ENCODE measurements around the gene APC. TPM values are rescaled to one million over a fixed set of nuclear protein-coding genes. Genes with fewer than 3 reads are reported as not detected.

APC gene
- total and polyA plus RNA-seq, 2 of the 13 experiments (the other 11 are each of a cell fraction or from before 2014, with no cell fraction given) = 6.1 to 19.0 TPM

GRCh38 chr5:112691758-112692157 is 45.9 kb upstream of the APC start:
- no TSS peak for BruUV-seq (replicated peaks)
- no peak for TF ChIP-seq HNF1A (IDR thresholded peaks at IDR 0.05; ENCODE audit: low read depth)
- no peak for TF ChIP-seq HNF1A (CRISPR knock-in tag; IDR thresholded peaks at IDR 0.05; ENCODE audit: borderline replicate concordance)
- TF ChIP-seq SP4 (CRISPR knock-in tag; IDR thresholded peaks at IDR 0.05) = no peak
- TF ChIP-seq BATF2 (CRISPR knock-in tag; IDR thresholded peaks at IDR 0.05) = no peak
- peak; percentile 77 for TF ChIP-seq SMC3 (IDR thresholded peaks at IDR 0.05; ENCODE audit: low read length)
- no peak for TF ChIP-seq ZNF577 (CRISPR knock-in tag; IDR thresholded peaks at IDR 0.05; ENCODE audit: borderline replicate concordance, low read depth)
- TF ChIP-seq NR2F2 (IDR thresholded peaks at IDR 0.05; ENCODE audit: borderline replicate concordance, low read depth) = no peak
- TF ChIP-seq ZNF720 (CRISPR knock-in tag; IDR thresholded peaks at IDR 0.05) = no peak
- peak; percentile 87 for TF ChIP-seq STAG1 (CRISPR knock-in tag; IDR thresholded peaks at IDR 0.05)
- TF ChIP-seq ZNF24 (IDR thresholded peaks at IDR 0.05) = no peak
- TF ChIP-seq CTCF (CRISPR knock-in tag; IDR thresholded peaks at IDR 0.05) = peak; percentile 87
- no peak for TF ChIP-seq ZNF746 (CRISPR knock-in tag; IDR thresholded peaks at IDR 0.05)
- TF ChIP-seq DNMT3B (CRISPR knock-in tag; conservative IDR thresholded peaks at IDR 0.05) = no peak
- no peak for TF ChIP-seq E2F2 (CRISPR knock-in tag; IDR thresholded peaks at IDR 0.05; ENCODE audit: borderline replicate concordance)
- TF ChIP-seq EZH2 (conservative IDR thresholded peaks at IDR 0.05; ENCODE audit: low read depth, low read length) = no peak
- TF ChIP-seq ZNF780A (CRISPR knock-in tag; IDR thresholded peaks at IDR 0.05) = no peak
- TF ChIP-seq RAD21 (CRISPR knock-in tag; IDR thresholded peaks at IDR 0.05) = peak; percentile 50; the same call in 1 of the 2 replicates
- TF ChIP-seq ZNF737 (CRISPR knock-in tag; IDR thresholded peaks at IDR 0.05; ENCODE audit: borderline replicate concordance) = no peak
- TF ChIP-seq FOXJ3 (CRISPR knock-in tag; IDR thresholded peaks at IDR 0.05; ENCODE audit: borderline replicate concordance) = no peak

More at GRCh38 chr5:112691758-112692157, 45.9 kb upstream of the APC start:
- ATAC-seq (peak; percentile 92), FAIRE-seq (peak; percentile 79), DNase-seq (ENCODE audit: low spot score) (peak; percentile 65)
- H3K27ac ChIP-seq (ENCODE audit: extremely low read length, insufficient read depth, low read length) = no peak overlapping the region
- H3K9ac ChIP-seq (ENCODE audit: insufficient read depth, low read depth, low read length) = no peak overlapping the region
- in situ Hi-C loops (cut with HindIII; ENCODE audit: extremely low pct_ligation_motif_present, low pct_unique_long_range_greater_than_20kb) (loop anchor here (5.0 kb wide), 2 partner anchors 61 to 156 kb away; no protein-coding TSS in a partner anchor), intact Hi-C loops (cut with micrococcal nuclease; ENCODE audit: unreplicated experiment) (loop anchor here (1.0 to 2.0 kb wide), 3 partner anchors 66 to 157 kb away; no protein-coding TSS in a partner anchor)
- H3K4me1 ChIP-seq (ENCODE audit: insufficient read depth, low read length) = no peaks in the 10 kb centered on the region
- no peak overlapping the region for H2AFZ ChIP-seq (ENCODE audit: low read length)
- H3K27me3 ChIP-seq (ENCODE audit: control insufficient read depth in 1 of 2, insufficient read depth in 2 of 2, low read length in 2 of 2) = no peaks in the 10 kb centered on the region
- CTCF ChIA-PET (ENCODE audit: low intra/inter-chr PET ratio, low total read pairs) = interaction anchor here (1.3 to 2.5 kb wide), 2 partner anchors 66 to 157 kb away, joined by 3 to 19 read pairs; no protein-coding TSS in a partner anchor
- H3K4me3 ChIP-seq (replicated peaks in 1 of 3; ENCODE audit: insufficient read depth in 1 of 3, low read depth in 2 of 3, low read length in 3 of 3) = no peak overlapping the region
- H4K20me1 ChIP-seq (ENCODE audit: insufficient read depth, low read length) = no peaks in the 10 kb centered on the region
- H3K4me2 ChIP-seq (ENCODE audit: low read depth, low read length) = no peak overlapping the region
- POLR2A ChIA-PET = no interaction called here
- no peaks in the 10 kb centered on the region for H3K79me2 ChIP-seq (ENCODE audit: insufficient read depth, low read length)
- 0% methylated on average over 3 of the region's 3 CpGs for WGBS (ENCODE audit: low lambda C conversion rate)
- H3K36me3 ChIP-seq (replicated peaks in 1 of 2; ENCODE audit: control insufficient read depth in 1 of 2, insufficient read depth in 2 of 2, low read length in 2 of 2) = no peaks in the 10 kb centered on the region
- no peaks in the 10 kb centered on the region for H3K9me3 ChIP-seq (ENCODE audit: low read length)
